ENCODE measurements around the gene CDKN2D. TPM values are rescaled to one million over a fixed set of nuclear protein-coding genes. Genes with fewer than 3 reads are reported as not detected.

CDKN2D gene
- total RNA-seq, 1 experiment from 2014 or later, result 13.8 TPM

DNA sequence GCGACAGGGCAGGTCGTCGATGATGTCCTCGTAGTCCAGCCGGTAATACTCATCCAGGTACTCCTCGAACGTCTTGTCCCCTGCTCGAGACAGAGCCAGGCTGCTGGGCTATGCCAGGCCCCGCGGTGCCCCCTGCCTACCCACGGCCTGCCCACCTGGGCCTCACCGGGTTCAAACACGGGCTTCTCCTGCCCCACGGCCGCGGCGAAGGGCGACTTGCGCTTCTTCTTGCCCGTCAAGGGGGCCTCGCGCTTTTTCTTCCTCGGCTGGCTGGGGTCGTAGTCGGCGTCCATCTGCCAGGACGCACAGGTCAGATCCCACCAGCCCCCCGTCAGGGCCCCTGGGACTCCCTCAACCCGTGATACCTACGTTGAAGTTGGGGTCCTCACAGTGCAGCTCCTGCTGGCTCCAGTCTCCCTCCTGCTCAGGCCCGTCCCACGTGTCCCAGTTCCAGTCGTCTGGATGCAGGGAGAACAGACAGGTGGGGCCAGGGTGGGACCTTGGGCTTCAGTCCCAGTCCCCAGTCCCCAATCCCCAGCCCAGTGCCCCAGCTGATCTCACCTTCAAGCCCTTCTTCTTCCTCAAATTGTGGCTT lies 11.1 kb downstream of the CDKN2D start:
- Histone ChIP-seq H3K4me2 (ENCODE audit: low read length) (no peak overlapping the region), H3K79me2 (ENCODE audit: insufficient read depth, low read length) (peaks cover 7% of the 10 kb centered on the region), H2AFZ (ENCODE audit: low read depth, low read length, poor library complexity, severe bottlenecking) (no peak overlapping the region), H3K27ac (ENCODE audit: low read depth, low read length) (no peak overlapping the region), H3K9me3 (ENCODE audit: control insufficient read depth in 1 of 2, insufficient read depth in 1 of 2, low read depth in 1 of 2, low read length in 2 of 2) (no peaks in the 10 kb centered on the region), H3K9me2 (ENCODE audit: insufficient read depth) (no peaks in the 10 kb centered on the region), H3K4me1 (ENCODE audit: control insufficient read depth in 1 of 2, insufficient read depth in 2 of 2, low read length in 2 of 2) (no peaks in the 10 kb centered on the region), H3K27me3 (ENCODE audit: insufficient read depth, low read length) (no peaks in the 10 kb centered on the region), H3K4me3 (replicated peaks in 1 of 2; ENCODE audit: low read depth in 1 of 2, low read length in 2 of 2) (no peak overlapping the region), H3K9ac (ENCODE audit: low read length) (no peak overlapping the region), H4K20me1 (ENCODE audit: insufficient read depth) (no peaks in the 10 kb centered on the region), H3K36me3 (ENCODE audit: control insufficient read depth in 1 of 2, insufficient read depth in 2 of 2, low read length in 2 of 2) (peaks cover 27 to 69% of the 10 kb centered on the region in 2 experiments; a peak in 3 of 4 replicates)
- ChIA-PET CTCF (interaction anchor here (0.7 kb wide), 1 partner anchor 45 kb away, joined by 3 read pairs; no protein-coding TSS in a partner anchor), RAD21 (ENCODE audit: low non-redundant PET in 1 of 2, low total read pairs in 2 of 2, uncharacterized antibody in 2 of 2, unreplicated experiment in 2 of 2) (no interaction called here), POLR2A (no interaction called here)
- intact Hi-C loops (cut with micrococcal nuclease), result no loop called here
- TF ChIP-seq SRF (IDR thresholded peaks at IDR 0.05; ENCODE audit: low read depth) (no peak), CBX3 (IDR thresholded peaks at IDR 0.05; ENCODE audit: low read depth) (no peak), TCF7L2 (IDR thresholded peaks at IDR 0.05; ENCODE audit: borderline replicate concordance, extremely low read depth, insufficient read depth, insufficient read length) (no peak), JUND (IDR thresholded peaks at IDR 0.05) (no peak), ELF1 (IDR thresholded peaks at IDR 0.05; ENCODE audit: borderline replicate concordance, low read depth) (no peak), RAD21 (IDR thresholded peaks at IDR 0.05; ENCODE audit: low read depth) (no peak), FOSL1 (IDR thresholded peaks at IDR 0.05; ENCODE audit: low read depth) (no peak)
- TF ChIP-seq, protein P1, sequence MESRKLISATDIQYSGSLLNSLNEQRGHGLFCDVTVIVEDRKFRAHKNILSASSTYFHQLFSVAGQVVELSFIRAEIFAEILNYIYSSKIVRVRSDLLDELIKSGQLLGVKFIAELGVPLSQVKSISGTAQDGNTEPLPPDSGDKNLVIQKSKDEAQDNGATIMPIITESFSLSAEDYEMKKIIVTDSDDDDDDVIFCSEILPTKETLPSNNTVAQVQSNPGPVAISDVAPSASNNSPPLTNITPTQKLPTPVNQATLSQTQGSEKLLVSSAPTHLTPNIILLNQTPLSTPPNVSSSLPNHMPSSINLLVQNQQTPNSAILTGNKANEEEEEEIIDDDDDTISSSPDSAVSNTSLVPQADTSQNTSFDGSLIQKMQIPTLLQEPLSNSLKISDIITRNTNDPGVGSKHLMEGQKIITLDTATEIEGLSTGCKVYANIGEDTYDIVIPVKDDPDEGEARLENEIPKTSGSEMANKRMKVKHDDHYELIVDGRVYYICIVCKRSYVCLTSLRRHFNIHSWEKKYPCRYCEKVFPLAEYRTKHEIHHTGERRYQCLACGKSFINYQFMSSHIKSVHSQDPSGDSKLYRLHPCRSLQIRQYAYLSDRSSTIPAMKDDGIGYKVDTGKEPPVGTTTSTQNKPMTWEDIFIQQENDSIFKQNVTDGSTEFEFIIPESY (IDR thresholded peaks at IDR 0.05; ENCODE audit: extremely low read depth, insufficient replicate concordance, low read length), result no peak
- TF ChIP-seq, protein P2, sequence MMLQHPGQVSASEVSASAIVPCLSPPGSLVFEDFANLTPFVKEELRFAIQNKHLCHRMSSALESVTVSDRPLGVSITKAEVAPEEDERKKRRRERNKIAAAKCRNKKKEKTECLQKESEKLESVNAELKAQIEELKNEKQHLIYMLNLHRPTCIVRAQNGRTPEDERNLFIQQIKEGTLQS (IDR thresholded peaks at IDR 0.05), result no peak
- no TSS peak for BruUV-seq (replicated peaks)
- DNase-seq (ENCODE audit: low read depth, low spot score), result no peak
- no peak for ATAC-seq

All from HCT116 (cell line).